Measurements from ENCODE around the gene HID1. TPM values are rescaled to one million over a fixed set of nuclear protein-coding genes. Genes with fewer than 3 reads are reported as not detected.

HID1 gene
- total and polyA plus RNA-seq, 2 experiments from 2014 or later: 8.7 to 10.9 TPM

GRCh38 chr17:74978240-74978639 lies 5.7 kb upstream of the HID1 start (continued):
- TF ChIP-seq ETS1 (IDR thresholded peaks at IDR 0.05) (no peak), ZNF331 (CRISPR knock-in tag; IDR thresholded peaks at IDR 0.05; ENCODE audit: low read depth) (no peak), NANOG (IDR thresholded peaks at IDR 0.05; ENCODE audit: borderline replicate concordance) (no peak), ZNF114 (CRISPR knock-in tag; IDR thresholded peaks at IDR 0.05) (no peak), STAT1 (IDR thresholded peaks at IDR 0.05; ENCODE audit: unreplicated experiment) (no peak), REST (IDR thresholded peaks at IDR 0.05; ENCODE audit: unreplicated experiment) (no peak), CREB1 (CRISPR knock-in tag; IDR thresholded peaks at IDR 0.05; ENCODE audit: low read depth) (no peak)

- Histone ChIP-seq H3K79me2 (replicated peaks; ENCODE audit: insufficient read depth) (no peaks in the 10 kb centered on the region), H3K27ac (ENCODE audit: low read depth) (no peak overlapping the region), H4K20me1 (replicated peaks; ENCODE audit: insufficient read depth) (no peaks in the 10 kb centered on the region), H3K27me3 (ENCODE audit: insufficient read depth) (peaks cover 43% of the 10 kb centered on the region), H3K4me2 (no peak overlapping the region), H3F3A (replicated peaks; ENCODE audit: low read depth) (peaks cover 5% of the 10 kb centered on the region; the same call in 1 of the 2 replicates), H3K4me1 (ENCODE audit: insufficient read depth) (peaks cover 11% of the 10 kb centered on the region), H3K9me2 (ENCODE audit: insufficient read depth) (no peaks in the 10 kb centered on the region), H3K36me3 (ENCODE audit: insufficient read depth) (no peaks in the 10 kb centered on the region), H3K4me3 (no peak overlapping the region), H2AFZ (no peak overlapping the region)
- DNase-seq (ENCODE audit: low spot score) (no peak), ATAC-seq (no peak)
- Mint-ChIP-seq H3K27me3 (ENCODE audit: insufficient read depth, low read depth, poor library complexity) (peaks cover 37% of the 10 kb centered on the region), H3K4me1 (peaks cover 7% of the 10 kb centered on the region; the same call in 2 of the 3 replicates), H3K36me3 (ENCODE audit: low read depth) (no peaks in the 10 kb centered on the region; the same call in 2 of the 3 replicates), H3K27ac (no peak overlapping the region), H3K9me3 (no peaks in the 10 kb centered on the region), H3K4me3 (no peak overlapping the region)
- no peak for TF ChIP-seq ETS1 (IDR thresholded peaks at IDR 0.05)
Measured at GRCh38 chr17:74977802-74978201, 5.2 kb upstream of the HID1 start.

GRCh38 chr17:74975943-74976342 lies 3.4 kb upstream of the HID1 start:
- peaks cover 49% of the 10 kb centered on the region for H3K27me3 Mint-ChIP-seq (ENCODE audit: insufficient read depth, low read depth, poor library complexity)
- H3K27me3 ChIP-seq (ENCODE audit: insufficient read depth): peaks cover 50% of the 10 kb centered on the region
- H3K9me2 ChIP-seq (ENCODE audit: insufficient read depth): no peaks in the 10 kb centered on the region
- peaks cover 4% of the 10 kb centered on the region; the same call in 1 of the 2 replicates for H3K4me1 ChIP-seq (ENCODE audit: insufficient read depth)
- H3K4me2 ChIP-seq: no peak overlapping the region
- peaks cover 3% of the 10 kb centered on the region; the same call in 1 of the 3 replicates for H3K4me1 Mint-ChIP-seq
- TF ChIP-seq EZH2phosphoT487 (IDR thresholded peaks at IDR 0.05; ENCODE audit: unreplicated experiment) (no peak), STAT1 (IDR thresholded peaks at IDR 0.05; ENCODE audit: unreplicated experiment) (no peak), EZH2 (IDR thresholded peaks at IDR 0.05; ENCODE audit: low read depth, unreplicated experiment) (no peak), NANOG (IDR thresholded peaks at IDR 0.05; ENCODE audit: borderline replicate concordance) (no peak), ZNF331 (CRISPR knock-in tag; IDR thresholded peaks at IDR 0.05; ENCODE audit: low read depth) (no peak), CTCF (conservative IDR thresholded peaks at IDR 0.05; ENCODE audit: low read depth in 2 of 2) (no peak), ZNF114 (CRISPR knock-in tag; IDR thresholded peaks at IDR 0.05) (no peak), REST (IDR thresholded peaks at IDR 0.05; ENCODE audit: unreplicated experiment) (no peak)
- no peaks in the 10 kb centered on the region for H3K9me3 Mint-ChIP-seq
- H3K4me3 Mint-ChIP-seq: no peak overlapping the region
- no peak for DNase-seq (ENCODE audit: low spot score)
- no peaks in the 10 kb centered on the region for H4K20me1 ChIP-seq (replicated peaks; ENCODE audit: insufficient read depth)
- no peaks in the 10 kb centered on the region; the same call in 2 of the 3 replicates for H3K36me3 Mint-ChIP-seq (ENCODE audit: low read depth)
- ATAC-seq: no peak
- H3K79me2 ChIP-seq (replicated peaks; ENCODE audit: insufficient read depth): no peaks in the 10 kb centered on the region
- no peak overlapping the region for H3K4me3 ChIP-seq
- no peak overlapping the region for H3K27ac Mint-ChIP-seq
- H3K27ac ChIP-seq (ENCODE audit: low read depth): no peak overlapping the region
- no peaks in the 10 kb centered on the region for H3K36me3 ChIP-seq (ENCODE audit: insufficient read depth)
- H3F3A ChIP-seq (replicated peaks; ENCODE audit: low read depth): no peaks in the 10 kb centered on the region
- H2AFZ ChIP-seq: no peak overlapping the region

Data from GM23338 (cell line).